ENCODE data around the gene SDSL.

- TF ChIP-seq CTCF (conservative IDR thresholded peaks at IDR 0.05 in 1 of 2, IDR thresholded peaks at IDR 0.05 in 1 of 2; ENCODE audit: extremely low read depth in 1 of 2, insufficient read depth in 1 of 2, low read depth in 1 of 2, low read length in 2 of 2), result no peak
- TF ChIP-seq EZH2 (IDR thresholded peaks at IDR 0.05; ENCODE audit: borderline replicate concordance, low read length), result no peak
Measured at GRCh38 chr12:113403435-113404415, 18.5 kb upstream of the SDSL start, which contains the start of gene SDS.
